ENCODE data around the gene UMOD.

UMOD gene

DNA sequence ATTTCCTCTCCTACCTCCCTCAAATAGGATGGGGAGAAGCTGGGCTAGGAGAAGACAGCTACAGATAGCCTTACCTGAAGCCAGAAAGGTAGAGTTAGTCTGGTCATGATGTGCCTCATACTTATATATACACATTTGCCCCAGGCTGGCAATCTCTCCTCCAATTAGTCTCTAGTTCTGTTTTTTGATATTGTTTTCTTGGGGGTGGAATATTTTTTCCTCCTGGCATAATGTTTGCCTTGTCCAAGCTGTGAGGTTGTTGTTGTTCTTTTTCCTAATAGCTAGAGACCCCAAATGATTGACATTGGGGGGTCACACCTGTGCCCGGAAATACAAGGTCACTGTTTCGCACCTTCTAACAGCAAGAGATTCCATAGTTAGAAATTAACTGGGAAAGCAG, at the start of gene UMOD:
Gene UMOD, minus strand, starts transcription at position 101 of the 400 bp plus-strand sequence. CDS start 1,978 bp downstream, outside the sequence.
- no peak for DNase-seq (ENCODE audit: low read depth, low spot score)
- no peak within 1 kb of the TSS for H3K27ac ChIP-seq

DNA sequence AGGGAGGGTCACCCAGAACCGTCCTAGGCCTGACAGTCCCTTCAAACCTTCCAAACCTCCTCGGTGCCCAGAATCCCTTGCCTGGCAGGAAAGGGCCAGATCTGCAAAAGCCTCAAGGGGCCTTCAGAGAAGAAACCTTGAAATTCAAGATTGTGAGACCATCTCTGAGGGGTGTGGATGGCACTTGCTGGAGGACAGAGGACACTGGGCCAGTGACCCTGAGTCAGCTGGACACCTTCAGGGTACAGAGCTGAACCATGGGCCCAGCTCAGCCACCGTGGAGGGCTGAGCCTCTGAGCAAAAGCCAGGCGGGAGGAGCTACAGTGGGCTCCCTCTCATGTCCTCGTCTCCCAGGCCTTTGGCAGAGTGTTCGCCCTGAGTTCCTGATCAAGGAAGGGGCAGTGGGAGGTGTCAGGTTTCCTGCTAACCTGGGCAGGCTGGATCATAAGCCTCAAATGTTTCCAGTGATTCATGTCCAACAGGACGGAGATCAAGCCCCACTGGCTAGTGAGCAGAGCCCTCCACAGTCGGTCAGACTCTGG, 49.0 kb upstream of the UMOD start:
- H3K27ac ChIP-seq = no peak overlapping the region
- no peak for DNase-seq (ENCODE audit: low read depth, low spot score)

DNA sequence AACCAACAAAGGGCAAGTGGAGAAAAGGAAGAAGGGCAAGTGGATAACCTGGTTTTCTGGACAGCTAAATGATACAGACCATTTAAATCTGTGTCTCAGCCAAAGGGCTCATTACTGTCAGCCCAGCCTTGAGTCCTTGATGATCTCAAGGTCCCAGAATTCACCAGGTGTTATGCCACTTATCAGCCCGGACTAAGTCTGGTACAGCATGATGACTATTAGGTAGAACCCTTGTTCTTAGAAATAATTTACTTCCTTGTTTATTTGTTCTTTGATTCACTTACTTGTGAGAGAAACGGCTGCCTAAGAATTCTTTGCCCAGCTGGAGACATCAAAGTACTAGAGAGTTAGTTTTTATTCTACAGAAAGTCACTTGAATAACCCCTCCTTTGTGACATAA, 48.6 kb upstream of the UMOD start:
- DNase-seq (ENCODE audit: low read depth, low spot score) = no peak
- no peak overlapping the region for H3K27ac ChIP-seq

DNA sequence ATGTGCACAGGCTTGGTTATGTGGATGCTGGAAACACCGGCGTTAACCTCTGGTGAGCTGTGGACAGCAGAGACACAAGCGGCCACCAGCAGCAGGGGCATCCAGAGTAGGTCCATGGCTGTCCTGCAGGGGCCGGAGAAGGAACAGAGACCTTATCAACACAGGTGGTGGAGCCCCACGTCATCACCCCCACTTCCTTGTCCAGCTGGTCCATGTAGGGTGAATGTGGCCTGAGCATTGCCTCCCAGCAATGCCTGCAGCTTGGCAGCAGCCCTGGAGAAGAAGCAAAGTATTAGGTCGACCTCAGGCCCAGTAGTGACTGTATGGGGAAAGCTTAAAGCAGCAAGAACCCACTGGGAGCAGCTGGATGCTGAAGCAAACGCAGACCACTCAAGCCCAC, 46.7 kb upstream of the UMOD start:
- no peak overlapping the region for H3K27ac ChIP-seq

DNA sequence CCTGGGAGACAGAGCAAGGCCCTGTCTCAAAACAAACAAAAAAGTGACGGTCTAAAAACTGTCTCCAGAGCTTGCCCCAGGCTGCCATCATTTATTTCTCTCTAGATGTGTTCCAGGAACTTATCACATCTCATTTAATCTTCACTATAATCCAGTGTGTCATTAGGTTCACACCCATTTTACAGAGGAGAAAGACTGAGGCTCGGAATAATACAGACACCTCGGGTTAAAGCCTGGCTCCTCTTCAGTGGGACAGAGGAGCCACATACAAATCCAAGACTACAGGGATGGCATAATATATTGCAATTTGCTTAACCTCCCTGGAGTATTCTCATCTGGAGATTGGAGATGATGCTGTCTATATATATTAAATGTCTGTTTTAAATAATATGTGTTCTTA, 46.1 kb upstream of the UMOD start:
- no peak for DNase-seq (ENCODE audit: low read depth, low spot score)
- H3K27ac ChIP-seq = no peak overlapping the region

More for the DNA sequence above, 46.7 kb upstream of the UMOD start:
- no peak for DNase-seq (ENCODE audit: low read depth, low spot score)

DNA sequence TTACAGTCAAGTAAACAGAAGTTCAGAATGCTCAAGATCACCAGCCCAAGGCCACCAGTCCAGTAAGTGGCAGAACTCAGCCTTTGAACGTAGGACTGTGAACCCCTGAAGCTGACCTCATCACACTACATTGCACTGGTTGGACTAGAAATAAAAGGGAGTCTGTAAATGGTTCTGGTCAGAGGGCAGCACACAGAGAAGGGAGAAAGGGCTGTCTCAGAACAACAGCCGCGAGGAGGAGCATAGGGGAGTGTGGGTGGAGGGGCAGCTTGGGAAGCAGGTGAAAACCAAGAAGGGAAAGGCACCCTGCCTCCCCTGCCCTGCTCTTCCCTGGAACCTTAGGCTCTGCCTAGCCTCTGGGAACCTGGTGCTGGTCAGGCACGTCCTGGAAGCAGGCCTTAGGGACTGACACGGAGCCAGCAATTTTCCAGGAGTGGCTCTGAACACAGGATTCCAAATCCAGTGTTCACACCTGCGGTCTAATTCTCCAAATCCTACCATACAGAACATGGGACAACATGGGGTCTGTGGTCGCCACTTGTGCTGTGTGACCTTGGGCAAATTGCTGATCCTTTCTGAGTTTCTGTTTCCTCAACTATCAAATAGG, 45.1 kb upstream of the UMOD start:
- no peak for DNase-seq (ENCODE audit: low read depth, low spot score)
- no peak overlapping the region for H3K27ac ChIP-seq

DNA sequence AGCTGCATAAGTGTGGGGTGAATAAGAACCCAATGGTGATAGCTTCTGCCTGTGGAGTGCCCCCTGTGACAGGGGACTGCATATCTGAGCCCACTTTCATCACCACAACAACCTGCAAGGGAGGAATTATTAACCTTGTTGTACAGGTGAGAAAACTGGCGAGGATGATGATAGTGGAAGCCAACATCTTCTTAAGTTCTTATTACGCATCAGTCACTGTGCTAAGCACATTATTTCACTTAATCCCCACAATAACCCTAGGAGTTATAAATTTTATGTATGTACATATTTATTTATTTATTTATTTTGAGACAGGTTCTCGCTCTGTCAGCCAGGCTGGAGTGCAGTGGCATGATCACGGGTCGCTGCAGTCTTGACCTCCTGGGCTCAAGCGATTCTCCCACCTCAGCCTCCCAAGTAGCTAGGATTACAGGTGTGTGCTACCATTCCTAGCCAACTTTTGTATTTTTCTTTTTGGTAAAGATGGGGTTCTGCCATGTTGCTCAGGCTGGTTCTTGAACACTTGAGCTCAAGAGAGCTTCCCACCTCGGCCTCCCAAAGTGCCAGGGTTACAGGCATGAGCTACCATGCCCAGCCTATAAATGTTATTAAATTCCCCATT, 44.4 kb upstream of the UMOD start:
- H3K27ac ChIP-seq = no peak overlapping the region

DNA sequence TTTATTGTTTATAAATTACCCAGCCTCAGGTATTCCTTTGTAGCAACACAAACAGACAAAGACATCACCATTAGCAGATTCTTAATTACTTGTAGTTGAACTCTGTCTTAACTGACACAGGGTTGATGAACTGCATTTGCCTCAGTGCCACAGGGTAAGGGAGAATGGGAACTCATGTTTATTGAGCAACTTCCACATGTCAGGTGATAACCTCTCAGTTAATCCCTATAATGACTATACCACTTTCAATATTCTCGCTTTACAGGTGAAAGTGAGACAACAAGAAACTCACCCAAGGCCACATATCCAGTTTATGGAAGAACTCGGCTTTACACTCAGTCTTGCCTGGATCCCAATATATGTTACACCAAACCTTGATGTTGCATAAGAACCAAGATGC, 43.4 kb upstream of the UMOD start:
- no peak for DNase-seq (ENCODE audit: low read depth, low spot score)
- H3K27ac ChIP-seq = no peak overlapping the region

More for the DNA sequence above, 44.4 kb upstream of the UMOD start:
- DNase-seq (ENCODE audit: low read depth, low spot score) = no peak

DNA sequence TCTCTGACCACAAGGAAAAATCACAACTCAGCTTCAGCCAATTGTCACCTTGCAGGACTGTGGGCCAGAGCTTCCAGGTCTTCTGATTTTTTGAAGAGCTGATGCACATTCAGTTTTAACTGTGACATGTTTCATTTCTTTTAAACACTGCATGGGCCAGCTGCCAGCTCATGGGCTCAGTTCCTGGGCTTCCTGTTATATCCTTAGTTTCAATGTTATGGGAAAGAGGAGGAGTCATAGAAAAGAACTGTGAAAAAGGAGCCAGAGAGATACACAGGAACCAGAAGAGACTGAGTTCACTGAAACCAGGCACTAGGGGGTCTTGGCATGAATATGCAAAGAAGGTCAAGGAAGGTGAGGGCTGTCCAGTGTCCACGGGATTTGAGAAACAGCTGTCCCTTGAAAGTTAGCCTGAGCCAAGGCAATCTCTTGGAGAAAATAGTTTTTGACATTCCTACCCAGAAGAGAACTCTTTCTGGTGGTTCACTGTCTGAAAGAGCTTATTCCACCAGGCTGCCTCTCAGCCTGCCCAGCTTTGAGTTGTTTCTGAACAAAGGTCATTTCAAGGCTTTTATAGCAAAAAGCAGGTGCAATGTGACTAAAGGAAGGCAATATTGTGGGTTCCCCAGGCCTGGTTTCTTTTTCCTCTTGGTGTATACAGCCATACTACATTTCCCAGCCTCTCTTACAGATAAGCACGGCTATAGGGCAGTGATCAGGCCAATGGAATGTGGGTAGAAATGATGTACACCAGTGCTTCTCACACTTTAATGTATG, 41.5 kb upstream of the UMOD start:
- no peak for DNase-seq (ENCODE audit: low read depth, low spot score)
- H3K27ac ChIP-seq = no peak overlapping the region

DNA sequence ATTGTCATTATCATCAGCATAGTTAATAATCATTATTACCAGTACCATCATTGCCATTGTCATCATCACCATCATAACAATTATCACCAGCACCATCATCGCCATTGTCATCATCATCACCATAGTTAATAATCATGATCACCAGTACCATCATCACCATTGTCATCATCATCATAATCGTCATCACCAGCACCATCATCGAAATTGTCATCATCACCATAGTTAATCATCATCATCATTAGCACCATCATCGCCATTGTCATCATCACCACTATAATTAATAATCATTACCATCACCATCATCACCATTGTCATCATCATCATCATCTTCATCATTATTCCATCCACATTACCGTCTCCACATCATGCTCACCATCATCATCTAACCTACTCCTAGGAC, 38.5 kb upstream of the UMOD start:
- no peak for DNase-seq (ENCODE audit: low read depth, low spot score)
- H3K27ac ChIP-seq = no peak overlapping the region

DNA sequence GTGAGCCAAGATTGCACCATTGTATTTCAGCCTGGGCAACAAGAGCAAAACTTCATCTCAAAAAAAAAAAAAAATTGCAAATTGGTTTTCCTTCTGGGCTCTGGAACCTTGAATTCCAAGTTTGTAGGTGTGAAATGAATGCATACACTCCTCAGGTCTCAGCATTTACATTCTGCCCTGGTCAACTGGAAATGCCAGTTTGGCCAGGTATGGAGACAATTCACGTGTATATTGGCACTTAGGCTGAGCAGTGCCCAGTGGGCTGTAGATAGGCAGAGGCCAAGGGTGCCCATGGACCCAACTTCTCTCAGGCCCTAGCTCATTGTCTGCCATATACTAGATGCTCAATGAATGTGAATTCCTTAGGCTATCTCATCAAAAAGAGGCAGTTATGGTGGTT, 36.3 kb upstream of the UMOD start:
- DNase-seq (ENCODE audit: low read depth, low spot score) = no peak
- H3K27ac ChIP-seq = no peak overlapping the region

DNA sequence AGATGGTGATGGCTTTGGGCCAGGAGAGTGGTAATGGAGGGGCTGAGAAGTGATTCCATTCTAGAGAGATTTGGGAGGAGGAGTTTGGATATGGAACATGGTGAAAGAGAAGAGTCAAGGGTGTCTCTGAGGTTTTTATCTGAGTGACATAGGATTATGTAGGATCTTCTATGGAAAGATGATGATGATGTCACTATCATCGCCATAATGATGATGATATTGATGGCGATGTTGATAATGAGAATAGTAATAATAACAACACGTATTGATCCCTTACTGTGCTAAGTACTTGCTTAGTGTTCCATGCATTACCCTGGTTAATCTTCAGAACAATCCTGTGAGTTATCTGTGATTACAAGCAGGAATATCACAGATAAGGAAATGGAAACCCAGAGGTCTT, 35.5 kb upstream of the UMOD start:
- DNase-seq (ENCODE audit: low read depth, low spot score) = no peak
- no peak overlapping the region for H3K27ac ChIP-seq

DNA sequence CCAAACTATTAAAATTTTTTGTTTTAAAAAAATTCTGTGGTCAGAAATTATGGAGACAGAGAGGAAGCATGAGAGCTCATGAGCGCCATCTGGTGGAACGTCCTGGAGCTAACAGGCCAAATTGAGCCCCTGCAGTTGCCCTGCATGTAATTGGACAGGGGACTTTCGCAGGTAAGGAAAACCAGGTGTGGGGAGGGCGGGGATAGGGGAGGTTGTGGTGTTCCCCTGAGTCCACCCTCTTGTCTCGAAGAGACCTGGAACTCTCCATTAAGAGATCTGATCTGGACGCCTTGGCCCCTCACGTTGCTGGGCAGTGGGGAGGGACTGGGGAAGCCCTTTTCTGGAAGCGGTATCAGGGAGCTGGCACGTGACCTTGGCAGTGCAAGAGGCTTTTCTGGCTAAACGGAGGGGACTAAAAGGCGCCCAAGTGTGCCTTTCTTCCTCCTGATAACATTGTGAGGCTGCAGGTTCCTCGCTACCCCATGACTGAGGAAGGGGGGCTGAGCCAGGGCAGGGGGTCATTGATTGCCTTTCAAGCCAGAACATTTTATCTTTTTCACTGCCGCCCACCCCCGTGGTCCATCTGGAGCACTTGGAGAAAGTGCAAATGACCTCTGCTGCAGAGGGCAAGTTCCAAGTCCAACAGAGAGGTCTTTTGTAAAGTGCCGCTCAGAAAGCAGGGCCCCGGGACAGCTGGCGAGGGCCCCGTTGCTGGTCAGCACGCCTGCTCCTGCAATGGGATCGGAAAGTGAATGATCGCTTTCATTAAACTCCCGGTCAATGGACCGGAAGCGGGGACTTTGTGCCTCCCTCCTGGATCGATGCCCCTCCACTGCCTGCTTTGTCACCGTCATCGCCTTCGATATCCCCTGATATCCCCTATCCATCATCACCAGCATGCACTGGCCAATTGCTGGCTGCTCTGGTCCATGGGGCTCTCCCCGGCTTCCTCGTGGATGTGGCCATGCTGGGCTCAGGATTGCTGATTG, 33.6 kb upstream of the UMOD start:
- no peak overlapping the region for H3K27ac ChIP-seq
- no peak for DNase-seq (ENCODE audit: low read depth, low spot score)

DNA sequence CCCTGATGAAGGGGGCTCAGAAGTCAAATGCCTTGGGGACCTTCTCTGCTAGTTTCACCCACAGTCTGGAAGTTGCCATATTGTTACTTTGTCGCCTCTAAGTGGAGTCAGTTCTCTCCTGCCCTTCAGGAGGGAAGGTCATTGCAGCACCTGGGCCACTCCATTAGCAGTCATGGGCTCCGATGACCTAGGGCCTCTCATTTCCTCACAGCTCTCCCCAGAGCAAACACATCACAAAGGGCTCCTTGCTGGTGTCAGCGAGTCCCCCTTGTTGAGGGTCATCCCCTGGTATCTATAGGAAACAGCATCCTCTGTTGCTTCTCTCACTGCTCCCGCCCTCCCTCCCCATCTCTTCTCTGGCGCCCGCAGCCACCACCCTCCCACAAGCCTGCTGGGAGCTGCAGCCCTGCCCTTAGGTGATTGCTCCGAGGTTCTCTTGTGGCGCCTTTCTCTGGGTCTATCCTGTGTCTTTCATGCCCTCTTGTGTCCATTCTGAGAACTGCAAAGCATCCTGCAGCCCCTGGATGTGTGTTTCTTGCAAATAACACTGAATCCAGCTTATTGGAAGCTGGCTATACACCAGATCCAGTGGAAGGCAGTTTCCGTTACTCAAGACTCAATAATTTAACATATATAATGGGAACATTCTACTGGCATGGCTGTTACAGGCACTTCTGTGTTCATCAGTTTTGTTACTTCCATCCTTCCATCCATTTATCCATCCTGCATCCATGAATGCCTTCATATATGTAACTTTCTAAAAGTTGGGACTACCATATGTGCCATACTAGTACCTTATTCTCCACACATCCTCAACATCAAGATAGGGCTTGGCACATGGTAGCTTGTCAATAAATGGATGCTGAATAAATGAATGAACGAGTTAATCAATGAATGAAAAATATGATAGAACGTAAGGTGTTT, 30.9 kb upstream of the UMOD start:
- DNase-seq (ENCODE audit: low read depth, low spot score) = no peak
- H3K27ac ChIP-seq = no peak overlapping the region

DNA sequence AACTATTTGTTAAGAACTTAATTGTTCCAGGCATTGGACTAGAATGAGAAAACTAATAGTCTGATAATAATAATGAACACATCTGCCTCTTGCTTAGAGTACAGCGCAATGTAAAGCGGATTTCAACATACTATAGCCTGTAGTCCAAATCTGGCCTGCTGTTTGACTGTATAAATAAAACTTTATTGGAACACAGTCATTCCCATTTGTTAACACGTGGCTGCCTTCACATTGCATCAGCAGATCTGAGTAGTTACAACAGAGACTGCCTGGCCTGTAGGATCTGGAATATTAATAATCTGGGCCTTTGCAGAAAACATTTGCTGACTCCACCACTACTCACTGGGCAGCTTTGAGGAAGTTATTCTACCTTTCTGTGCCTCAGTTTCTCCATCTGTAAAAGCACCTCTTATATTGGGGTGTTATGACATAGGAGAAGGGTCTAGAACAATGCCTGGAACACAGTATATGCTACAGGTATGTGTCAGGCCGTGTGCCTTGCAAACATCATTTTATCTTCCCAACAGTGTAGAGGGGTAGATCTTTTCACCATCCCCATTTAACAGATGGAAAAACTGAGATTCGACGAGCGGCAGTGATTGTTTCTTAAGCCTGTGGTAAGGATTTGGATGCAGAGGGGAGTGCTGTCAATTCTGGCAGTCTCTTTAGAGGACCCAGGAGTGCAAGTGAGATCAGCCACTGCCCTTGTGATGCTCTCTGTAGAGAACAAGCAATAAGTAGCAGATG, 29.9 kb upstream of the UMOD start:
- H3K27ac ChIP-seq = no peak overlapping the region
- DNase-seq (ENCODE audit: low read depth, low spot score) = no peak

DNA sequence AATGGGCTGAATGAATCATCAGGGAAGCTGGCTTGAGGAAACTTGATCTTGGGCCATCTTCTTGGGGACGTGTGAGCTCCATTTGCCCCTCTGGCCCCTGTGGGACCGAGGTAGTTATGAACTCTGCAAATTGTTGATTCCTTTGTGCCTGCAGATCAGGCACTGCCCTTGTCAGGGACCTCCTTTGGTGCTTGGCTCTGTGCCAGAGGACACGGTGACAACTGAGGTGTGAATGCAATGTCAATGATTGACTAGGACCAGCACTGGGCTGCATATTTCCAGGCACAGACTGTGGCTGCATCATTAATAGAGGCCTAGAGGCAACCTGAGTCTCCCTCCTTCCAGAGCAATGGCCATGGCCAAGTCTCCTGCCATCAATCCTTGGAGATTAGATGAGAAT, 28.3 kb upstream of the UMOD start:
- H3K27ac ChIP-seq = no peak overlapping the region
- no peak for DNase-seq (ENCODE audit: low read depth, low spot score)

DNA sequence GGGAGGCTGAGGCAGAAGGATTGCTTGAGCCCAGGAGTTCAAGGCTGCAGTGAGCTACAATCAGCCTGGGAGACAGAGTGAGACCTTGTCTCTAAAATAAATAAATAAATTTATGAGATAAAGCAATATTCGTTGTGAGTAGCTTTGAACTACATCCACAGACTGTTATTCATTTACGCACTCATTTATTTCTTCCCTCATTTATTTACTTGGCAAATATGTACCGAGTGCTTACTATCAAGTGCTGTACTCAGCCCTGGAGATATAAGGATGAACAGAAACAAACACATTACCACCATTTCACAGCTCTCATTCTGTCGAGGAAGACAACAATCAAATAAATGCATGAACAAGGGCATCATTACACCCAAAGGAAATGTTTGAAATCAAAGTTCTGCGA, 24.7 kb upstream of the UMOD start:
- H3K27ac ChIP-seq = no peak overlapping the region
- no peak for DNase-seq (ENCODE audit: low read depth, low spot score)

DNA sequence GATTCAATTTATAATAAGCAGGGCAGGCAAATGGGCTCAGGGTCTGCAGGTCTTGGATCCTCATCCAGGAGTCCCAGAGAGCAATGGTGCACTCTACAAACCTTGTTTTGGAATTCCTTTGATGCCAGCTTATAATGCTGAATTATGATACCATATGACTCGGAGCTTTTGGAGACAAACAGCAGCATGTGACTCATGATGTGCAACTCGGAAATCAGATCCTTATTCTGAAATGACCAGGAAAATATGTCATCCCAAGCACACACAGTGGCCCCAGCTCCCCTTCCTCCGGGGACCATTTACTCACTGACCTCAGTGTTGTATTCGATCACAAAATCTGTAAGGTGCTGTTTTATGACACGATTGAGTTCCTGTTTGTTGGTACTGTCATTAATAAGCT, 20.2 kb upstream of the UMOD start:
- no peak overlapping the region for H3K27ac ChIP-seq
- DNase-seq (ENCODE audit: low read depth, low spot score) = no peak
